HK-2 (cell line): ENCODE data around the gene KANSL1.
"Not testable (repeated sequence)": the region's sequence is repeated elsewhere in the genome, so short reads cannot be mapped to it uniquely, and the experiment has no call there.

ENCODE experiments used
- DNase-seq: peaks from one replicate; pipeline ENCODE4 v3.0.0-alpha.2; 2018; ENCODE audit not compliant: unreplicated experiment

Gene KANSL1, protein sequence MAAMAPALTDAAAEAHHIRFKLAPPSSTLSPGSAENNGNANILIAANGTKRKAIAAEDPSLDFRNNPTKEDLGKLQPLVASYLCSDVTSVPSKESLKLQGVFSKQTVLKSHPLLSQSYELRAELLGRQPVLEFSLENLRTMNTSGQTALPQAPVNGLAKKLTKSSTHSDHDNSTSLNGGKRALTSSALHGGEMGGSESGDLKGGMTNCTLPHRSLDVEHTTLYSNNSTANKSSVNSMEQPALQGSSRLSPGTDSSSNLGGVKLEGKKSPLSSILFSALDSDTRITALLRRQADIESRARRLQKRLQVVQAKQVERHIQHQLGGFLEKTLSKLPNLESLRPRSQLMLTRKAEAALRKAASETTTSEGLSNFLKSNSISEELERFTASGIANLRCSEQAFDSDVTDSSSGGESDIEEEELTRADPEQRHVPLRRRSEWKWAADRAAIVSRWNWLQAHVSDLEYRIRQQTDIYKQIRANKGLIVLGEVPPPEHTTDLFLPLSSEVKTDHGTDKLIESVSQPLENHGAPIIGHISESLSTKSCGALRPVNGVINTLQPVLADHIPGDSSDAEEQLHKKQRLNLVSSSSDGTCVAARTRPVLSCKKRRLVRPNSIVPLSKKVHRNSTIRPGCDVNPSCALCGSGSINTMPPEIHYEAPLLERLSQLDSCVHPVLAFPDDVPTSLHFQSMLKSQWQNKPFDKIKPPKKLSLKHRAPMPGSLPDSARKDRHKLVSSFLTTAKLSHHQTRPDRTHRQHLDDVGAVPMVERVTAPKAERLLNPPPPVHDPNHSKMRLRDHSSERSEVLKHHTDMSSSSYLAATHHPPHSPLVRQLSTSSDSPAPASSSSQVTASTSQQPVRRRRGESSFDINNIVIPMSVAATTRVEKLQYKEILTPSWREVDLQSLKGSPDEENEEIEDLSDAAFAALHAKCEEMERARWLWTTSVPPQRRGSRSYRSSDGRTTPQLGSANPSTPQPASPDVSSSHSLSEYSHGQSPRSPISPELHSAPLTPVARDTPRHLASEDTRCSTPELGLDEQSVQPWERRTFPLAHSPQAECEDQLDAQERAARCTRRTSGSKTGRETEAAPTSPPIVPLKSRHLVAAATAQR (N-terminal part only)

DNA sequence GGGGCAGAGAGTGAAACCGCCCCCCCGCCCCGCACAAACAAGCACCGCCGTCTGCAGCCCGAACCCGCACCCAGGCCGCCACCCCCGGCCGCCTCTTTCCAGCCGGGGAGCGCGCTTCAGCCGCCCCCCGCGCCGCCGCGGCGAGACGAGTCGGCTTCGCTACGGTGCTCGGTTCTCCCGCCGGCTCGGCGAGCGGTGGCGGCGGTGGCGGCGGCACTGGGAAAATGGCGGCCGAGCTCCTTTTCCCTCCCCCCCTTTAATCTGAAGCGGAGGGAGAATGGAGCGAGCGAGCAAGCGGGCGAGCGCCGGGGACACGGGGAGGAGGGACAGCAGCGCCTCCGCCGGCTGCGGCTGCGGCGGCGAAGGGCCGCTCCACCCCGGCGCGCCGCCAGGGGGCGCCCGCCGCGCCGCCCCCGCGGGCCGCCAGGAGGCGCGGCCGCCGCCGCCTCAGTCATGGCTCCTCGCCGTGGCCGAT, at the start of gene KANSL1:
TSS of gene KANSL1 (minus strand) at position 279 of the 475 bp plus-strand sequence. CDS start 21,286 bp downstream, outside the sequence.
- DNase-seq: peak; percentile 80

DNA sequence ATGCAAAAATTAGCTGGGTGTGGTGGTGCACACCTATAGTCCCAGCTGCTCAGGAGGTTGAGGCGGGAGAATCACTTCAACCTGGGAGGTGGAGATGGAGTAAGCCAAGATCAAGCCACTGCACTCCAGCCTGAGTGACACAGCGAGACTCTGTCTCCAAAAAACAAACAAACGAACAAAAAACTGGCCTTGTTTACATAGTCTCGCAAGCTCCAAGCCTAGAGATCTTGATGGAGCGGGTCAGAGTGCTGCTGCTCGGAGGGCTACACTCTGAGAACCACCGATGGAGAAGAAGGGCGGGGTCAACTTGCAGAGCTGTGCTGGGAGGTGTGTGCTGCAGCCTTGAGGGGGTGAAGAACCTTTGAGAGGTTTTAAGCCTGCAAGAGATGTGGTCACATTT, 38.1 kb upstream of the KANSL1 start:
- not testable (repeated sequence) for DNase-seq

DNA sequence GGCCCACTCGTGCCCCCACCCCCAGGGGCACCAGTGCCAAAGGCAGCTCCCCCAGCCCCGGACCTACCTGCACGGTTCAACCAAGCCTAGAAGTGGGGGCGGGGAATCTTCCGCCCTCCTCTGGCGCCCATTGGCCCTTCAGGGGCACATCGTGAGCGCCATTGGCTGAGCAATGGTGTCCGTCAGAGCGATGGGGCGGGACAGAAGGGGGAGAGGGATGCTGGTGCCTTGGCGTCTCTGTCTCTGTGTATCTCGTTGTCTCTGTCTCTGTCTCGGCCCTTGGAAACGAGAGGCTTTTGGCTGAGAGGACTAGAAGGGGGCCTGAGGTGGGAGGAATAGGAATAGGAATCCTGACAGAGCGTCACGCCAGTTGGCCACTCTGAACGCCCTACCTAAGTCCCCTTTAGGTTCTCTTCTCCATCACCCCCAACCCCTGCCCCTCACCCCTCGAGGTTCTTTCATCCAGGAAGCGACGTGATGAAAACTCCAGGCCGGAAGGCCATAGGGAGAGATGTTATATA, 32.1 kb upstream of the KANSL1 start:
- peak; percentile 87 for DNase-seq

DNA sequence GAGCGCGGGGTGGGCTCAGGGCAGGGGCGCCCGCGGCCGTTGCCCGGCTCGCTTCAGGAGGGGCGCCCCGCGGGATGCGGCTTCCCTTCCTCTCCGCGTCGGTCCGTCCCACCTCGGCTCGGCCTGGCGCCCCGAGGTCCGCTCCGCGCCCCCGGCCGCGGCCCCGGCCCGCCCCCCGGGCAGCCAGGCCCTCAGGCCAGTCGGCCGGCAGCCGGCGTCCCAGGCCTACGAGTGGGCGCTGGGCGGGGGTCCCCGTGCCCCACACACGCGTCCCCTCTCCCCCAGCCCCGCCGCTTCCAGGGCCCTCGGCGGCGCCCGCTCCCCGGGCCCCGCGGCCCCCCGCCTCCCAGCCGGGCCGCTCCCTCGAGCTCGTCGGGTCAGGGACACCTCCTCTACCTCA, 31.6 kb upstream of the KANSL1 start:
- peak; percentile 3 for DNase-seq

DNA sequence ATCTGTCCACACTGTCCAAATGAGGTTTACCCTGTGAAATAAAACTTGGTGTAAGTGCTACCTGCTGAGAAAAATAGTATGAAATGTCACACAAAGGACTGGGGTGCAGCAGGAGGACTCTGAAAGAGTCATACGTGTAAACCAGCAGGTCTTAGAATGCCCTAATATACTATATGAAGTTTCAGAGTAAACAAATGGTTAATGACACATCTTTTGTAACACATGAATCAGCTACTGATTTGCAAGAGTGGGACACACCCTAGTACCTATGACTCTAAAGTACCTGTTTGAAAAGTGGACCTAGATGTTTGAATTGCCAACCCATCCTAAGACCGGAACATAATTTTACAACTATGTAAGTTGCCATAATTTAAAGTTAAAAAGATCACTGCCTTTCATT, 29.8 kb upstream of the KANSL1 start:
- DNase-seq: not testable (repeated sequence)

DNA sequence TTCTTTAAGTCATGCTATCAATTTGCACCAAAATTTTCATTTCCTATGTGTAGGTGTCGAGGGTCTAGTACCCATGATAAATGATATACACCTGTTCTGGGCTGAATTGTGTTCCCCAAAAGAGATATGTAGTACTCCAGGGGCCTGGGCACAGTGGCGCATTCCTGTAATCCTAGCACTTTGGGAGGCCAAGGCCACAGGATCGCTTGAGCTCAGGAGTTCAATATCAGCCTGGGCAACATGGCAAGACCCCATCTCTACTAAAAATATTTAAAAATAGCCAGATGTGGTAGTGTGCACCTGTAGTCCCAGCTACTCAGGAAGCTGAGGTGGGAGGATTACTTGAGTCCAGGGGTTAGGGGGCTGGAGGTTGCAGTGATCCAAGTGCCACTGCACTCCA, 23.5 kb upstream of the KANSL1 start:
- no peak for DNase-seq

DNA sequence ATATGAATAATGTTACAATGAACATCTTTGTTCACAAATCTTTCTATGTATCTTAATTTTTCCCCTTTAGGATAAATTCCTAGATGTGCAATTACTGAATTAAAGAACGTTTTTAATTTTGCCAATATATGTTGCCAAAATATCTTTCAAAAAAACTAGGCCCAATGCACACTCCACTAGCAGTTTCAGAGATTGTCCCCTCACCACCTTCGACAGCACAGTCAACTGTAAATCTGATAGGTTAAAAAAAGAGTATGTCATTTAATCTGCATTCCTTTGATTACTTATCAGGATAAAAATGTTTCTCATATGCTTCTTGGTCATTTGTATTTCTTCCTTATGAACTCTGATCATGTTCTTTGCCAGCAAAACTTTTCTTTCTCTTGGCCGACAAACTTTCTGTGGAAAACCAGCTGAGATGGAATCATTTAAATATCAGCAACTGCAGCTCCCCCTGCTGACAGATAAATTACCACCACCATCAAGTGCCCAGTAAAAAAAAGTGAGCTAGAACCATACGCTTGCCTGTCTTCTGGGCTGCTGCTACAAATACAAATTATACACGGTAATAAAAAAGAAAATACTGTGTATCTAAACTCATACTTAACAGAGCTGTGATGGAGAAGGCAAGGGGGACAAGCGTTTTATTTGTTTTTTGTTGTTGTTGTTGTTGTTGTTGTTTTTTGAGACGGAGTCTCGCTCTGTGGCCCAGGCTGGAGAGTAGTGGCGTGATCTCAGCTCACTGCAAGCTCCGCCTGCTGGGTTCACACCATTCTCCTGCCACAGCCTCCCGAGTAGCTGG, 19.6 kb upstream of the KANSL1 start:
- DNase-seq: peak; percentile 24

DNA sequence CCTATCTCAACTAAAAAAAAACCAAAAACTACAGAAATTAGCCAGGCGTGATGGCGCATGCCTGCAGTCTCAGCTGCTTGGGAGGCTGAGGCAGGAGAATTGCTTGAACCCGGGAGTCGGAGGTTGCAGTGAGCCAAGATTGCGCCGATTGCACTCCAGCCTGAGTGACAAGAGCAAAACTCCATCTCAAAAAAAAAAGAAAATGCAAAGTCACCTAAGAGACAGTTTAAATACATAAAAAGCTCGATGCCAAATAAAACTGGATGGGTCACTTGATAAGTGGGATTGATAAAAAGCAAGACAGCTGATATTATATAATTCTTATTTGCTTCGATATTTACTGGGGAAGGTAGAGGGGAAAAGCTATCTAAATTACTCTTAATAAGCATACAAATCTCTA, 15.8 kb upstream of the KANSL1 start:
- DNase-seq: no peak

DNA sequence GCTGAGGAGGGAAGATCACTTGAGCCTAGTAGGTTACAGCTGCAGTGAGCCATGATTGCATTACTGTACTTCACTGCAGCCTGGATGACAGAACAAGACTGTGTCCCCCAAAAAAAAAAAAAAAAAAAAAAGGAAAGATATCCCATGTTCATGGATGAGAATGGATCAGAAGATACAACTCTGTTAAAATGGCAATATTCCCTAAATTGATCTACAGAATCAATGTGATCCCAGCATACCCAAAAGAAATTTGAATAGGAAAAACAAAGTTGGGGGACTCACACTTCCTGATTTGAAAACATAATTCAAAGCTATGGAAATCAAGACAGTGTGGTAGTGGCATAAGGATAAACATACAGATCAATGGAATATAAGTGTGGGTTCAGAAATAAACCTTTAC, 12.7 kb upstream of the KANSL1 start:
- DNase-seq: no peak

DNA sequence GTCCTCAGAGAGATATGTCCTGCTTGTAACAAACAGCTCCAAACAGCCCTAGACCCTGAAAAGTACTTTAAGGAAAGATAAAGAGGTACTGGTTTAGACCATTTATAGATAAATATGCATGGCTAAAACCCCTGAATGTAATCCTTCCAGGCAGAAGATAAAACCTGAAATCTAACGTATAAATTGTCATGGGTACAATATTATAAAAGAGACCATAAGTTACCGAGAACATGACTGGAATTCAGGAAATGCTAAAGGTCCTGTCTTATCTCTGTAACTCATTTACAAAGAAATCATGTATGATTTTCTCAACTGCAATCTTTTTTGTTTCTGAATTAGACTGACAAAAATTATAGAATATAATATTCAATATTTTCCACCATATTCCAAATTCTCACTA, 9.2 kb upstream of the KANSL1 start:
- no peak for DNase-seq

DNA sequence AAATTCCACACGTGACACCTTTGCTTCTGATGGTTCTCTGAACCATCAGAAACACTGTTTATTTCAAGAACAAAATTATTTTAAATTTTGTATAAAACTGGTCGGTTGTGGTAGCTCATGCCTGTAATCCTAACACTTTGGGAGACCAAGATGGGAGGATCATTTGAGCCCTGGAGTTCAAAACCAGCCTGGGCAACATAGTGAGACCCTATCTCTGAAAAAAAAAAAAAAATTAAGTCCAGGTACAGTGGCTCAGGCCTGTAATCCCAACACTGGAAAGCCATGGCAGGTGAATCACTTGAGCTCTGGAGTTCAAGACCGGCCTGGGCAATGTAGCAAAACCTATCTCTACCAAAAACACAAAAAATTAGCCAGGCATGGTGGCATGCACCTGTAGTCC, 8.3 kb upstream of the KANSL1 start:
- DNase-seq: no peak

DNA sequence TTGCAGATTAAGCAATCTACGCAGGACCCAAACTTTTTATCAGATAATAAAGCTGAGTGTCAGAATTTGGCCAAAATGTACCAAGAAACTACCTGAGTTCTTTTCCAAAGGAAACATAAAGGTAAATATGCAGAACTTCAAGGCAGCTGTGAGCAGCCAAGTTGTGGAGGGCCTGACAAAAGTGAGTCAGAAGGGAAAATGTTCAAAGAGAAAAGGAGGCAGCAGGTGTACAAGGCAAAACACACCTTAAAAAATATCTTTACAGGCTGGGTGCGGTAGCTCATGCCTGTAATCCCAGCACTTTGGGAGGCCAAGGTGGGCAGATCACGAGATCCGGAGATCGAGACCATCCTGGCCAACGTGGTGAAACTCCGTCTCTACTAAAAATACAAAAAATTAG, 7.0 kb upstream of the KANSL1 start:
- no peak for DNase-seq

DNA sequence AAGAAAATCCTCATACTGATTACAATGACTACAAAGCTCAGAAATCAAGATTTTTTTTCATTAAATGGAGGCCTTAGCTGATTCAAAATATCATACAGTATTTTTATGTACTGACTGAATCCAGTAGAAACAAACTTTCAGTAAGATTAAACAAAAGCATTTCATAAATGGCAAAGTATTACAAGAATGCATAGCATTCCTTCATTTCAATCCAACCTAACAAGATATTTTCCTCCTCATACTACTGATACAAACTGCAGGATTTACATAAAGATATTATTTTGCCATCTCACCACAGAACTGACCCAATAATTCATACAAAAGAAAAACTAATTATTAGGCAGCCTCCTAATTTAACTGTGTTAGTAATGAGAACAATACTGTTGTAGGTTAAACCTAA, 6.2 kb upstream of the KANSL1 start:
- DNase-seq: no peak

DNA sequence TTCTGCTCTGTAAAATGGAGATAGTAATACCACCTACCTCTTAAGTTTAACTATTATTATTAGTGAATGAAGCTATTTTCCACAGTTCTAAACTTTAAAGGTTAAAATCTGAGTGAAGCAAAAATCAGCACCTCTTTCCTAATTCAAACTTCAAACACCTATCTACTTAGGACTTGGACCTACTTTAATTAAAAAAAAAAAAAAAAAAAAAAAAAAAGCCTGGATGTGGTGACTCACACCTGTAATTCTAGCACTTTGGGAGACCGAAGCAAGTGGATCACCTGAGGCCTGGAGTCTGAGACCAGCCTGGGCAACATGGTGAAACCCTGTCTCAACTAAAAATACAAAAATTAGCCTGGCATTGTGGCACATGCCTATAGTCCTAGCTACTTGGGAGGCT, 5.0 kb upstream of the KANSL1 start:
- no peak for DNase-seq

DNA sequence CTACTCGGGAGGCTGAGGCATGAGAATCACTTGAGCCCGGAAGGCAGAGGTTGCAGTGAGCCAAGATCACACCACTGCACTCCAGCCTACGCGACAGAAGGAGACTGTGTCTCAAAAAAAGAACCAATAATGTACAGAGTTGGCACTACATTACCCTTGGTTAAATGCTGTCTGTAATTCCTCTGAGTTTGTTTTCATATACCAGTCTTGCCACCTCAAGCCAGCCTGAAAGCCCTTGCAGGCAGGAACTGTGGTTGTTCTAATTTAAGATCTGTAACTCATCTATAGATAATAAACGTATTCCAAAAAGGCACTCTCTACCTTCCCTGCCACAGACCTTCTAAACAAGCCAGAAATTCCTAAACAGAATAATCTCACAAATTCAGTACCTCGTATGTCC, 4.3 kb upstream of the KANSL1 start:
- no peak for DNase-seq

DNA sequence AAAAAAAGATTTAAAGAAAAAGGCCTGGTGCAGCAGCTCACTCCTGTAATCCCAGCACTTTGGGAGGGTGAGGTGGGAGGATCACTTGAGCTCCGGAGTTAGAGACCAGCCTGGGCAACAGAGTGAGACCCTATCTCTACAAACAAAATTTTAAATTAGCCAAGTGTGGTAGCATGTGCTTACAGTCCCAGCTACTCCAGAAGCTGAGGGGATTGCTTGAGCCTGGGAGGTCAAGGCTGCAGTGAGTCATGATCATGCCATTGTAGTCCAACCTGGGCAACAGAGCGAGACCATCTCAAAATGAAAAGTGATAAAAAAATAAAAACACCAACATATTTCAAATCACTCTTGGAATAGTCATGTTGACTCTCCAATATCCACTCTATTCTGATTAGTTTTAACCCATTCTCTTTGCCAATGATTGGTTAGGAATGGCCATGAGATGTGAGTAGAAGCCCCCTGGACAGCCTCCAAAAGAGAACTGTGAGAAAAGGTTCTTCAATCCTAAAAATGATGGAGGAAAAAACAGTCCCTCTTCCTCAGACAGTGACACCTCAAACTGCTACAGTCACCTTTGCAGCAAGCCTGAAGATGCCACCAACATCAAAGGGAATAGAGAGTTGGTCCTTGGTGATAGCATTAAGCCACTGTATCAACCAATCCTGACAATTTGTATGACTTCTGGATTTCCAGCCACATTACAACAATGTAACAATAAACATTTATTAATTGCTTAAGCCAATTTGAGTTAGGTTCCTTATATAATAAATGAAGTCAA, 2.9 kb upstream of the KANSL1 start:
- DNase-seq: peak; percentile 23

DNA sequence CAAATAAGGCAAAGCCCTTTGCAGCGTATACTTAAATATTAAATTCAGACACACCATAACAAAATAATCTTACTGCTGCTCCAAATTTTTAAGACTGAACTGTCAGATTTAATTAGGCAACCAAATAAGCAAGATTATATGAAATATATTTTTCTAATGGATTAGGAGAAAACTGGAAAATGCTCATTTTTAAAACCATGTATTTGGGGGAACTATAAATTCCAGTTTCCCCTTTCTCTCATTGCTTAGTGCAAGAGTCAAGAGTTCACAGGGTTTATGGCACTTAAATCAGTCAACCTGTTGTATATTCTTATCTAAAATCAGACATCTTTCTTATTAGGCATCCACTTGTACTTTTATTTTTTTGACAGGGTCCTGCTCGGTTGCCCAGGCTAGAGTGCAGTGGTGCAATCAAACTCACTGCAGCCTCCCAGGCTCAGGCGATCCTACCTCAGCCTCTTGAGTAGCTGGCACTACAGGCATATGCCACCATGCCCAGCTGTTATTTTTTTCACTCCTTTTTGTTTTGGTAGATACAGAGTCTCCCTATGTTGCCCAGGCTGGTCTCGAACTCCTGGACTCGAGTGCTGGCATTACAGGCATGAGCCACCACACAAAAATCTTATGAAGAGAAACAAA, 2.1 kb upstream of the KANSL1 start:
- no peak for DNase-seq

DNA sequence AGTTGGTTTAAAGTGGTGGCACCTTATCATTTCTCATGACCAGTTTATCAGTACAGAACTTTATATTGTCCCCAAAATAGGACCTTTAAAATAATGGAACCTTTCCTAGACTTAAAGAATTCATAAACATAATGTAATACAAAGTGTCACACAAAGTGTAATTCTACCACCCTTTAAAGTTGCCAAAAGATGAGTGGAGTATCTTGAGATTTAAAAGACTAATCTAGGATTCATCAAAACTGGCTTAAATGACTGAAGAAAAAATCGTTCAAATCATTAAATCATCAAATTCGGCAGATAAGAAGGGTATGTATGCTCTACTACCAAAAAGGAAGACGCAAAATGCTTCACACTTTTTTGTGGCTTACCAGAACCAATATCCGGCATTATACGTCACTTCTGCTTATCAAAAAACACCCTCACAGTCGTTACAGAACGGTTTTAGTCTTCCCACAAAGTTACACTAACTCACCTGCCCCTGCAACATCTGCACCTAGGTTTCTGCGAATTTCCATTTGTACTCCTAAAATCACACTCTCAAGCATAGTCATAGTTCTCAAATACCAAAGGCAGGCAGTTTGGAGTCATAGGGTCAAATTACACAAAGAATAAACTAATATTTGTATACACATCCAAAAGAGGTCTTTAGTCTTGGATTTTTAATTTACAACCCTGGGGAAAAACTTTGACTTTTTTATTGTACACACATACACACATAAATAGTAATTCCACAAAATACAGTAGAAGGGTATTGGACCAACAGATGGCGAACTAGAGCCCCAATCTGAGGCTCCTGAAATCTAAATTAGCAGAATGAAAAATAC, 1.4 kb upstream of the KANSL1 start:
- DNase-seq: no peak
